Activated CD8-positive, alpha-beta memory T cell treated with anti-CD3 and anti-CD28 coated beads, Interleukin-2, amount 50 U/mL, for 24 hours (primary cell): ENCODE measurements around the gene LMAN1L.

Experiments used
- DNase-seq: peaks from one replicate; pipeline ENCODE4 v3.0.0-alpha.2; 2020; ENCODE audit errors: extremely low read depth

The LMAN1L gene

DNA sequence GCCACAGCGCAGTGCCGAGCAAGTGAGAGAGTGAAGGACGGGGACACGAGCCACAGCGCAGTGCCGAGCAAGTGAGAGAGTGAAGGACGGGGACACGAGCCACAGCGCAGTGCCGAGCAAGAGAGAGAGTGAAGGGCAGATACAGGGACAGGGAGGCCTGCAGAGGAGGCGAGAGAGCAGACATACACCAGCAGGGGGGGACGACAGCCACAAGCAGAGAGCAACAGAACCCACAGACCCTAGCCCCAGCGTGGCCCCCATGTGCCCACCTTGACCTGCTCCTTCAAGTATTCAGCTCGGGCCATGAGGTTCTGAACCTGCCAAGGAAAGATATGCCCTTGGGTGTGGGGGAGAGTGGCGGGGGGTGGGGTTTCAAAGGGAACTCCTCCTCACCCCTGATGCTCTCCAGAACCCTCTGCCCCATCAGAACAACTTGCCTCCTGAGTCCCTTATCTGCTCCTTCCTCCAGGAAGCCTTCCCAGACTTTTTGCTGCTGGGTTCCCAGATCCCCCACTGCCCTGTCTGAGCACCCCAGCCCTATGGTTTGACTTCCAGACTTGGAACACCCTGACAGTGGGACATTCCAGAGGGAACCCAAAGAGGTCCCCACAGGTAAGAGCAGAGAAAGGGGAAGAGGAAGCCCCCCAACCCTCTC lies 25.0 kb downstream of the LMAN1L start:
- DNase-seq = no peak

DNA sequence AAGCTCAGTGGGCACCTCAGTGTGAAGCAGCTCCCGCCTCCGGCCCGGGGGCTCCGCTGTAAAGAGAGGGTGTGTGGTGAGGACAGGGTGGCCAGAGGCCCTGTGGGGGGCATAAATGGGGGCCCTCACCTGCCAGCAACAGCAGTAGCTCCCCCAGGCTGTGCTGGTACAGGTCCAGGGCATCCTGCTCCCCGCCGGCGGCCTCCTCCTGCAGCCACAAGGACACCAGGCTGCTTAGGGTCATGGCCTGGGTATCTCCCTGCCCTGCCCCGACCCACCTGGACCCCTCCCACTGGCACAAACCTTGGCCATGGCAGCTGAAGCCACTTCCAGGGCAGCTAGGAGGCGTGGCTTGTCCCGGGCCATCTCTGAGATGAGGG lies 25.5 kb downstream of the LMAN1L start:
- DNase-seq = no peak

DNA sequence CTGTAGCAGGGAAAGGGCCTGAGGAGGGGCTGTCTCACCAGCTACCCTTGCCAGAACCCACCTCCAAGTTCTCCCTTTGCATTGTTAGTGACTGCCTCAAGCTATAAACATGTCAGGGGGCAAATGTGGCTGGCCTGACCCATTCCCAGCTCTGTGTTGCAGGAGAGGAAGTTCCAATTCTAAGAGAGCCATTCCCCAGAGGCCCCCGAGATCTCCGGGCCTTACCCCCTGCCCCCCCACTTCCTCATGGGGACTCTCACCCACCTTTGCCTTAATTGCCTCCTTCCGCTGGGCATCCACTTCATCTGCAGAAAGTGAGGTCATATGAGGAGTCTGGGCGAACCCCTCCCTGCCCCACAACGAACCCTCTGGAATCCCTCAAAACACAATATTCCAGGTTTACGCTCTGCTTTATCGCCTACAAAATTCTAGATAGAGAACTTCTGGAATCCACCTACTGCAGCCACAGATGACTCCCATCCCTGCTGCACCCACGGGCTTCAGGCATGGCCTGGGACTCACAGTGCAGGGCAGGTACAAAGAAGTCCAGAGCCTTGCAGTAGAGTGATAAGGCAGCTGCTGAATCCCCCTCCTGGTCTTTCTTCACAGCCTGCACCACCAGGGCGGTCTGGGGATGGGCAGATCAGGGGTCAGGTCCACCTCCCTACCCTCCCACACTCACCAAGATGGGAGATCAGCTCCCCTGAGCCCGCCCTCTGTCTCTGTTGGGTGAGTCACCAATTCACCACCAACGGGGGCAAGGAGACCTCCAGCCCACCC lies 26.3 kb downstream of the LMAN1L start:
- DNase-seq = no peak

DNA sequence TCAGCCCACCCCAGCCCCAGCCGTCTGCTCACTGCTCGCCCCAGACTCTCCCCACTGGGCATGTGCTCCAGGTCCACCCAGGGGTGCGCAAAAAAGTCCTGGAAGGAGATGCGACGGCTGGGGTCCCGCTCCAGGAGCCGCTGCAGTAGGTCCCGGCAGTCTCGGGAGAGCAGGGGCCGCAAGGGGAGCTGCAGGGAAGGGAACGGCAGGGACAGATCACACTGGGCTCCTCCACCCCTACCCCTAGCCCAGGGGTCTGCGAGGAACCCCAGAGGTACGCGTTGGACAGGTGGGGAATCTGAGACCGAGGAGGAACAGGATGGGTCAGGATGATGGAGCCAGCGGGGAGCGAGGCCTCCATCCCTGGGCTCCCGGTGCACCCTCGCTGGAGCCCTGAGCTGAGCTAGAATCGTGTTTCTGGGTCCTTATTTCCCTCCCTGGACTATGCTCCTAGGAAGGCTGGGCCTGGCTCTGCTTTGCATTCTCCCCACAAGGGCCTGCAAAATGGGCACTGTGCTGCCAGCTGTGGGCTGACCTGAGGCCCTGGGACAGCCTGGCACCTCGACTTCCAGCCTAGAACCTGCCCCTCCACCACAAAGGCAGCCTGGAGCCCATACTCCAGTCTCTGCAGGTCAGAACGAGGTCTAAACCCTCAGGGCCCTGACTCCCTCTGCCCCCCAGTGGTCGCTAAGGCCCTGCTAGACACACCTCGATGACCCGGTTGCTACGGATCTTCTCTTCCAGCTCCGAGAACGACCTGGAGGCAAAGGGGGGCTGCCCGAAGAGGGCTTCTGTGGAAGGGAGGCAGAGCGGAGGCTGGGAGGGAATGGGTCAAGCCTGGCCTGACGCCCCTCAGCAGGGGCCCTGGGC lies 27.1 kb downstream of the LMAN1L start:
- DNase-seq = no peak

GRCh38 chr15:74840851-74841775 lies 28.5 kb downstream of the LMAN1L start:
- DNase-seq = no peak

- DNase-seq = no peak
These were observed 29.3 kb downstream of the LMAN1L start for GRCh38 chr15:74841891-74842373.

- DNase-seq = peak; percentile 66
These were observed 30.2 kb downstream of the LMAN1L start, which contains the start of gene ULK3 for GRCh38 chr15:74842581-74843444. ULK3 (minus strand) TSS chr15:74843156; CDS start chr15:74843105, 51 bp downstream.

DNA sequence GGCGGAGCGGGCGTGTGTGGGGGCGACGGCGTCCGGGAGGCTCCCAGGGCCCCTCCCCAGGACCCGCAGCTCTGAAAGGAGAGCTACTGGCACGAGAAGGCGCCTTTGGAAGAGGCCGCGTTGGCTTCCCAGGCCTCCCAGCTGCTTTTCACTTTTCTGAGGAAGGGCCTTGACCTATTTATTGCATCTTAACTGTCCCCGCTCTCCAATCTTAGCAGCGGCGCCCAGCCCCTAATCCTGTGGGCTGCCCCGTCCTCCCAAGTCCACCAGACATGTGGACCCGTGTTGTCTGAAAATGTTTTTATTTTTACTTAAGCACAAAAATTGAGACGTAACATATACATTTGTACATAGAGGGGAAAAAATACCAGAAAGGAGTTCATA lies 30.8 kb downstream of the LMAN1L start:
- no peak for DNase-seq

DNA sequence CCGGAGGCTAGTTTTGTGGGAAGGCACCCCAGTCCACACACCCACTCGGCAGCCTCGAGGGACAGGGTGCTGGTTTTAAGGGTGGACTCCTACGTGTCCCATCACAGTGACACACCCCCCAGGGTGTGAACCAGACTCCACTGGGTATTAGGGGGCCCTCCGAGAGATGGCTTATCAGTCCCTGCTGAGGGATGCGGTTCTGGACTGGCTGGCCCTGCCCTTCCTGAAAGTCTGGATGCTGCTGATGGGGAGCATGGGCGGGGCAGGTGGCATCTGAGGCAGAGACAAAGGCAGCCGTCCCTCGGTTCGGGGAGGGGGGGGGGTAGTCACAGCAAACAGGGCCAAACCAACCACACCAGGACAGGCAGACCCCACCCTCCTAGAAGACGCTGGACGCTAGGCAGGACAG lies 31.3 kb downstream of the LMAN1L start:
- no peak for DNase-seq

DNA sequence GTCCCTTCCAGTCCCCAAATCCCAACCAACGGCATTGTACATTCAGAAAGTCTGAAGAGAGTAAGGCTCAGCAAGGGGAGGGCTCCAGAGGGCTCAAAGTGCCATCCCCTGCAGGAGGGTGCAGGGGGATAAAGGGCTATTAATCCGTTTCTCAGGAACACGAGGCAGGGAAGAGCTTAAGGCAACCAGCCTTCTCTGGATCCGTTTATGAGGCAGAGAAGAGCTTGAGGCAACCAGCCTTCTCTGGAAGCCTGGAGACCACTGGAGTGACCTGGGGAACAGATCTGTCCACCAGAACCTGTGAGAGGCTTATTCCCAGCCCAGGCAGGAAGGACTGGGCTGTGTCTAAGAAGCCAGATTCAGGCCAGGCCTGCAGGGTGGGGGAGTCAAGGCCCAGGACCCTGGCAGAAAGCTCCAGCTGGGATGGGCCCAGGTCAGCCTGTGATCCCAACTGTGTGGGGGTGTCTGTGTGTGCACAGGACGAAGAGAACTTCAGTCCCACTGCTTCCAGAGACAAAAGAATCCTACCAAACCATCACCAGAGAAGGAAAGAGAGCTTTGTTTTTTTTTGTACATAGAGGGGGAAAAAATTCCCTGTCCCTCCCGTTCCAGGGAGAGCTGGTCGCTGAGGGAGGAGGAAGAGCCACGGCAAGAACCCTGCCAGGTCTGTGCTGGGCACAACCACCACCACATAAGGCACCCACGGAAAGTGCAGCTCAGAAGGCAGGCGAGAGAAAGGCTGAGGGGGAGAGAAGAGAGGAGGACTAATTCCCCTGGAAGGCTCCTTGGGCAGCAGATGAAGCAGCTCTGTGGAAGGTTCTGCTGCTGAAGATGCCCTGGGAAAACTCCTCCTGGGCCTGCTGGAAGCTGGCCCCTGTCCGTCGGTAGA lies 31.9 kb downstream of the LMAN1L start:
- DNase-seq = no peak

- DNase-seq = no peak
These were observed 32.6 kb downstream of the LMAN1L start for GRCh38 chr15:74845208-74845568.

DNA sequence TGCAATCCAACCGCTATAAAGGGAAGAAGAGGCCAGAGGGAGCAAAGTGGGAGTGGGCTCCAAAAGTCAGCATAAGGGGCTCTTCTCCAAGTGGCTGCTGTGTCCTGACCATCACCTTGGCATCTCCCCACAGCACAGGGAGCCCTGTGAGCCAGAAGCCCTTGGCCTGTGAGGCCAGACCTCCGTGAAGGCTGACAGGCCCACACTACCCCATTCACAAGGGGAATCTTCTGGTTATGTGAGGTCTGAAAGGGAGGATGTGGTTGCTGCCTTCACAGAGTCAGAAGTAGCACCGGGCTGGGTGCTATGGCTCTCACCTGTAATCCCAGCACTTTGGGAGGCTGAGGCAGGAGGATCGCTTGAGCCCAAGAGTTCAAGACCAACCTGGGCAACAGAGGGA lies 32.9 kb downstream of the LMAN1L start:
- DNase-seq = no peak

DNA sequence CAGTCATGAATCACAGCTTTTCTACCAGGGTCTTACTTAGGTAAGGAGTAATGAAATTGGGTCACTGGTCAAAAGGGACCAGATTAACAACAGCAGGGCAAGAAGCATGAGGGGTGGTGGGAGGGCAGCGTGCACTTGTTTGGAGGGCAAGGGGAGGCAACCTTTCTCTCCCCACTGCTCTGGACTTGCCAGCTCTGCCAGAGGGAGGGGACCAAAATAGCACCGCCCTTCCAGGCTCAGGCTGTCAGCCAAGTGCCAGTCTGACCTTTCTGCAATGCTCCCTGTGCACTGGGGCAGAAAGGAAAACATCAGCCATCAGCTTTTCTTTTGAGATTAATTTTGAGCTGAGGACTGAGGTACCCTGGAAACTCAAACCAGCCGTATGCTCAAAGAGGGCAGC lies 34.8 kb downstream of the LMAN1L start:
- DNase-seq = no peak

GRCh38 chr15:74850393-74850792 lies 37.8 kb downstream of the LMAN1L start:
- DNase-seq = no peak

DNA sequence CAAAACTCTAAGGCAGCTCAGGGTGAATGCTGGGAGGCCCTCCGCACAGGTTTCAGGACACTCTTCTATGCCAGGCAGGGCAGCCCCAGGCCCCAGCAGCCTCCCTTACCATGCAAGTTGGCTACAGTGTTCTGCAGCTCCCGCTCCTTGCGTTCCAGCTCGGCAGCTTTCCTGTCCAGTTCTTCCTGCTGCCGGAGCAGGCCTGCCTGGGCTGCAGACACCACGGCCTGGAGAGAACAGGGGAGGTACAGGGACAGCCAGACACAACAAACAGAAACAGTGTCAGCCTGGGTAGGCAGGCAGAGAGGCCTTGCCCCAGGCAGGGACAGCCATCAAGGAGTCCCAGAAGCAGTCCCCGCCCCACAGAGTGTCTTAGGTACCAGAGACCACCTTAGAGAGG lies 39.3 kb downstream of the LMAN1L start:
- DNase-seq = no peak

- DNase-seq = no peak
These were observed 41.9 kb downstream of the LMAN1L start for GRCh38 chr15:74854453-74855022.

GRCh38 chr15:74855857-74856256 lies 43.2 kb downstream of the LMAN1L start:
- DNase-seq = no peak

- DNase-seq = no peak
These were observed 43.9 kb downstream of the LMAN1L start for GRCh38 chr15:74856537-74856936.

DNA sequence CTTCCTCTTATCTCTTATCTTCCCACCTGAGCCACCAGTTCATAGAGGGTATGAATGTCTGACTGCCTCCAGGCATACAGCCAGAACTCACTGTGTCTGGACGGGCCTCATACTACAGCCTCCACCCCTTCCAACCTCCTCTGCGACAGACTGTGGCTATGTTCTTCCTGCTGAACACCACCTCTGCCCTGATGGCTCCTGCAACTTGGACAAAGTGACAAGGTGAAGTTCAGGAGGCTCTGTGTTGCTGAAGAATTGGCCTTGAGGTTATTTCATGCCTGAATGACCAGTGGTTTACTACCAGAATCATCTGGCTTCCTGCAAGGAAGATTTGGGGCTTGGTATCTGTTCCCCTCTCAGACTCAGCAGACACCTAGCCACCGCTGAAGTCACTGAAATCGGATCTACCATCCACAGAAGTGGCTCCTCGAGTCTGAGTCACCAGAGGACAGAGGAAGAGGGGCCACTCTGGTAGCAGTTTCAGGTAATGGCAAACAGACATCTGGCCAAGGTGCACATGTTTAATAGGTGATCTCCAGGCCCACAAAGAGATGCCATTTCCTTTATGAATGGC lies 44.5 kb downstream of the LMAN1L start:
- DNase-seq = no peak
